ENCODE measurements around the gene F12.

F12 gene

DNA sequence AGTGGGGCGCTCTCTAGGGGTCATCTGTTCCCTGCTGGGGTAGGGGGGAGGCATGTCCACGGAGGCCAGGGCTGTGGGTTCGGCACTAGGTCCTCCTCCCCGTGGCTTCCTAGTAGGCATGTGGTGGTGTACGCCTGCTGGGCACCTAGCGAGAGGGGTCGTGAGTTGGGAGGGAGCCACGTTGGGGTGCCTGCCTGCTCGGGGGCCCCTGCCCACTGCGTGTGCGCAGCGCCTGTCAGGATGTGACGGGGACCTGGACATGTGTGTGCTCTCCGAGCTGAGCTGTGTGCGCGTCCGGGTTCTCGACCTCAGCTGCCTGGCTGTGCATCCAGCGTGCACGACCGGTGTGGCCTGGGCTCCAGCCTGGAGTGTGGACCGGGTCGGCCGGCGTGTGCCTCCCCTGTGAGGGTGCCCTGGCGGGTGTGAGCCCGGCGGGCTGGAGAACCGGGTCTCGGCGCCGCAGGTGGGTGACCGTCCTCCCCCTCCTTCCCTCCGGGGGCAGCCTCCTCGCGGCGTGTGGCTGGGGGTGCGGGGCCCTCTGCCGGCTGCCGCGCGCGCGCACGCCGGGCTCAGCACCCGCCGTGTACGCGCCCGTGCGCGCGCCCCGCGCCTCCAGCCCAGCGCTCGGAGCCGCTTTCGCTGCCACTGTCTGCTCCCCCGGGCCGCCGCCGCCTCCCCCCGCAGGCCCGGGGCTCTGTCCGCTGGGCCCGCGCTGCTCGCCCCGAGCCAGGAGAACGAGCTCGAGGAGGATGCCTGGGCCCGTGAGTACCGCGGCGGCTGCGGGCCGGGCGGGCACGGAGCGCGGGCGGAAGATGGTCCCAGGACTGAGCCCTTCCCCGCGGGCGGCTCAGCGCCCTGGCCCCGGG lies 37.1 kb upstream of the F12 start, which contains the start of gene PRR7:
Gene PRR7, plus strand, starts transcription at position 615 of the 866 bp plus-strand sequence. CDS start 8,254 bp downstream, outside the sequence.
- peak; percentile 90 for DNase-seq

DNA sequence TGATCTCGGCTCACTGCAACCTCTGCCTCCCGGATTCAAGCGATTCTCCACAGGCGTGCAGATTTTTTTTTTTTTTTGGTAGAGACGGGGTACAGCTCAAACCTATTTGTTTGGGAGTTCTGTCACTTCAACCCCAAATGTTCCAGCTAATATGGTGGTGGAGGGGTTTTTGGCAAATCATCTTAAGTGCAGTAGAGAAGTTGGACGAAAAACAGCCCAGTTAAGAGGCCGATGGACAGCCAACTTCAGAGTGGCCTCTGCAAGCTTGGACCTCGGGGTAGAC lies 36.5 kb upstream of the F12 start:
- DNase-seq, result no peak

DNA sequence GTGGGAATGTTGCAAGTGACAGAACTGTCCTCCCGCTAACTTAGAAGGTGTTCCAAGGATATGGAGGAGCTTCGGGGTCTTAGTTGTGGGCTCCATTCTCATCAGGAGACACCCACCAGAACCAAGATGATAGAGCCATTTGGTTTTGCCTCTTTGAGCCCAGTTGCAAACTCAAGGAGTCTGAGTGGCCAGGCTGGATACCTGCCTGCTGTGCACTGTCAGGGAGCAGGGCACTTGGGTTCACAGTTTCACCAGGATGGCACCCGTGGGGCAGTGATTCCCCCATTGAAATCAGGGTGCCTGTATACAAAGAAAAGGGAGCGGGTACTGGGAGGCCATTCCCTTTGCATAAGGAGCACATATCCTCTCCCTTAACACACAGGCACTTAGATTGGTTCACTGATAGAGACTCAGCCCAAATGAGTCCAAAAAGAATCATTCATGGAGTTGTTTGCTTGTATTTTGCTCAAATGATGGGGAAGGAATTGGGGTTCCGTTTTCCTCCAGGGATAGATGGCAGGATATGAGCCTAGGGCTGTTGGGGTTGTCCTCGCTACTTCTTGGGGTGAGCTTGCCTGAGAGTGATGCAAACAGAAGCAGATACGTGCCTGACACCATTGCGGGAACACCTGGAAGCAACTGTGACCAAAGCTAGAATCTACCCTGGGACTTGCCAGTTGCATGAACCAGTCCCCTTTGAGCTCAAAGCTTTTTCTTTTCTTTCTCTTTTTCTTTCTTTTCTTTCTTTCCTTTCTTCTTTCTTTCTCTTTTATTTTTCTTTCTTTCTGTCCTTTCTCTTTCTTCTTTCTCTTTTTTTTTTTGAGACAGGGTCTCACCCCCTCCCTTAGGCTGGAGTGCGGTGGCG lies 35.9 kb upstream of the F12 start:
- no peak for DNase-seq

DNA sequence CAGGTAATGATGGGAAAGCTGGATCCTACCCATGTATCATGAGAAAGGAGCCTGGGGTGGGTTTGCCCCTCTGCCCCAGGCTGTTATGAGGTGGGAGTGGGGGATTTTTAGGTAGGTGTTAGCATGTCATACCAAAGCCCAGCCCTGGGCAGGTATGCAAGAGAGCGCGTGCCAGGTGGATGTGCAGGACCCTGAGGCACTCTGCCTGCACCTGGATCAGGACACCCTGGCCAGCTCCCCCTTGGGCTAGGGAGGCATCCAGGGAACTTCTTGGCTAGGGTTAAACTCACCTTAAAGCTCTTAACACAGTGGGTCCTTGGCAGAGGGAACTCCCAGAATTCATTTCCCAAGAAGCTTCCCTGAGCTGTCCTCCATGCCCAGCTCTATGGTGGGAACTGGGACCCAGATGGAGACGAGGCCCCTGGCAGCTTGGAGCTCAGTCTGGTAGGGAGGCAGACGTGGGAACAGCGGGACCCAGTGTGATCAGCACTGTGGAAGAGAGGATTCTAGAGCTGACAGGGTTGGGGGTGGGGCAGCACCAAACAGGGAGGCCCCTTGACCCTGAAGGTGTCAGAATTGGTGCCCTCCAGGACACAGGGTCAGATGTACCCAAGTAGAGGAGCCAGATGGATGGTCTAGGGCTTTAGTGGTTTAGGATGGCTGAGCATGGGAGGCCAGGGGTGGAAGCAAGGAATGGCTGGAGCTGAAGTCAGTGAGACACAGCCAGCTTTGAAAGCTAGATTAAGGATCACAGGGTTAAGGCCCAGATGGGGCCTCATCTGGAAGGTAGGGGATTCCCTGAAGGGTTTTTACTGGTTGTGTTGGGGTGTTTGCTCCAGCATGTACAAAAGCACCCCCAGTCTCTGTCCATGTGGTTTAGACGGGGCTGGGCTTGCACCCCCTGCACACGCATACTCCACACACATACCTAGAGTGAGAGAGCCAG lies 35.0 kb upstream of the F12 start:
- DNase-seq, result no peak

DNA sequence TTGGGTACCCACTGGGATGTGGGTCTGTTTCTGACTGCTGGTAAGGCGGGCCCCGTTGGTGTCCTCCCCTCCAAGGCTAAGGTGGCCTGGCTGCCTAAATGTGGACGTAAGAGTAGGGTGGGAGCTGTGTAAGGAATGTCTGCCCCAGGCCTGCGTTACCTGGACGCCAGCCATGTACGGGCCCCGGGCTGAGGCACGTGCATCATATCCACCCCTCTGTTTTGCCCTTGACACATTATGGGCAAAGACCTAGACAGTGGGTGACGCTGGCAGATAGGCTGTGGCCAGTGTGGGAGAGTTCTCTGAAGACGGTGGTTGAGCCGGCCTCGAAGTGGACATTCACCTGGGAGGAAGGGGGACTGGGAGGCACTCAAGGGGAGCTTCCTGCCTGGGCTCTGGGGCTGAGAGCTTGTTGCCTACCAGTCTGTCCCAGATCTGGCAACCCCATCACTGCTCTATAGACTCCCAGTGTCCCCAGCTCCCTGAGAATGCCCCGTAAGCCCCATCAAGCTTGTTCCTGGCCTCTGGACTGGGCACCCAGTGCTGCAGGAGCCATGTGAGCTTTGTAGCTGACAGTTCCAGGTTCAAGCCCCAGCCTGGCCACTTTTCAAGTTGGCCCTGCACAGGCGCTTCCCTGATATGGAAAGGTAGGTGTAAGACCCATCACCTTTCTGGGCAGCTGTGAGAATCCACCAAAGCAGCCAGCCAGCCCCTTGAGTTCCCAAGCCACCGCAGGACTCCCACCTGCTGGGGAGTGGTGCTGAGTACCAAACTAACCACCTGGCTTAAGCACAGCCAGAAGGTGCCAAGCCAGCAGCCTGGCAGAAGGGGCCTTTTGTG lies 34.0 kb upstream of the F12 start:
- no peak for DNase-seq

DNA sequence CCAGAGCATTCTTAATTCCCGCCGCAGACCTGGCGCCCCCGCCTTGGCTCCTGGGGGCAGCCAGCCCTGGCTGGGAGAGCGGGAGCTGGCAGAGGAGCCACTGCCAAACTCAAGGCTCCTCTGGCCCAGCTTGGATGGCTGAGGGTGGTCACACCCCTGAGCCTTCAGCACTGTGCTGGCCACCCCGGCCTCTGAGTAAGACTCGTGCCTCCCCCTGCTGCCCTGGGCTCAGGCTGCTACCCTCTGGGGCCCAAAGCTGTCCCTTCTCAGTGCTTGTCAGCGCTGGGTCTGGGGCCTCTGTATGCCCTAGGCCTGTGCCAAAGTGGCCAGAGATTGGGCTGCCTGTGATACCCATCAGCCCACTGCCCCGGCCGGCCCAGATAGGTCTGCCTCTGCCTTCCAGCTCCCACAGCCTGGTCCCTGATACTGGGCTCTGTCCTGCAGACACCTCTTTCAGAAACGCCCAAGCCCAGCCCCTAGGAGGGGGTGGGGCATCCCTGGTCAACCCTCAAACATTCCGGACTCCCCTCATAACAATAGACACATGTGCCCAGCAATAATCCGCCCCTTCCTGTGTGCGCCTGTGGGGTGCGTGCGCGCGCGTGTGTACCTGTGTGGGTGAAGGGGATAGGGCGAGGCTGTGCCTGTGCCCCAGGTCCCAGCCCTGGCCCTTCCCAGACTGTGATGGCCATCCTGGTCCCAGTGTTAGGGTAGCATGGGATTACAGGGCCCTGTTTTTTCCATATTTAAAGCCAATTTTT lies 32.9 kb upstream of the F12 start:
- DNase-seq, result no peak

DNA sequence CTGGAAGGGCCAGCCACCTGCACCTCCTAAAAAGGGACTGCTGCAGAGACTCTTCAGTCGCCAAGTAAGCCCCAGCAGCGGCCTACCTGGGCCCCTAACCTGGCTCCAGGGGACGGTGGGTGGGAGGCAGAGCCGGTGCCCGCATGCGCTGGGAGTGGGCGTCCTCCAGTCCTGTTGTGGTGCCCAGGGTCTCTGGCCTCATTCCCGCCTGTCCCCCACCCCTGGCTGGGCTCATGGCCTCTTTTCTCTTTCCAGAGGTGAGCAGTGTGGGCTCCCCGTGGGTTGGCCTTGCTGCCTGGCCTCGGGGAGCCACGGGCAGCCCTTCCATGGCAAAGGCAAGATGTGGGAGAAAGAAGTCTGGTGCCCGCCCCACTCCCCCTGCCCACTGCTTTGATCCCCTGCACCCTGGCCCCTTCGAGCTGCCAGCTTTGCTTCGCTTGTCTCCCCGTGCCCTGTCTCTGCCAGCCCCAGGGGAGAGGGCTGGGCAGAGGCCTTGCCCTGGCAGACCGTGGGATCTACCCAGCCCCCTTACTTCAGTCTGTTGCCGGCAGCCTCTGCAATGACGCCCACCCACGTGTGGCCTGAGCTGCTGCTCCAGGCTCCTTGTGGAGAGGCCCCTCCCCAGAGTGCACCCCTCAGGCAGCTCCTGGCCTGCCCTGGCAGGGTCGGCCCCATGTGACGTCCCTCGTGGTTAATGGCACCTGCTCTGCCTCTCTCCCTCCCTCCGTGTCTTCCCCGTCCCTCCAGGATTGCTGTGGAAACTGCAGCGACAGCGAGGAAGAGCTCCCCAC lies 31.8 kb upstream of the F12 start:
- DNase-seq, result no peak

DNA sequence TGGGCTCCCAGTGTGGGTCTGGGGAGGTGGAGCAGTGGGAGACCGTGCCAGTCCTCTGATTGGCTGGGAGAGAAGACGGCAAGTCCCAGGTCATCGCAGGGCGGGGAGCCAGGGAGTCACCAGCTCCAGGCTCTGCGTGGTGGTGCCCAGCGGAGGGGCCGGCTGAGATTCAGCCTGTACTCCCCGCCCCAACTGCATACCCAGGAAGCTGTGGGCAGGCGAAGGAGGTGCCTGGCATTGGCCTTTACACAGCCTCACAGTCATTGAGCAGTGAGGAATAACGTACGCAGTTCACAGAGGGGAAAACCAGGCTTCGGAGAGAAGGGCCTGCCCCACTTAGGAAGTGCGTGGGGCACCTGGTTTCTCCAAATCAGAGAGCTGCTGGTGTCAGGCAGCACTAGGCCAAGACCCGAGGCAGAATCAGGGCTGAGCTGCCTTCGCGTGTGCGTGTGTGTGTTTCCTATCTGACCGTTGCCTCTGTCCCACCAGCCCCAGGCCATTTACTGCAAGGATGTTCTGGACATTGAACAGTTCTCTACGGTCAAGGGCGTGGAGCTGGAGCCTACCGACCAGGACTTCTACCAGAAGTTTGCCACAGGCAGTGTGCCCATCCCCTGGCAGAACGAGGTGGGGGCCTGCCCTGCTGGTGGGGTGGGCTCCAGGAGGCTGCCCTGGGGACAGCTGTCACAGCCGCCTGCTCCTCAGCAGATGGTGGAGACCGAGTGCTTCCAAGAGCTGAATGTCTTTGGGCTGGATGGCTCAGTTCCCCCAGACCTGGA lies 31.0 kb upstream of the F12 start:
- DNase-seq, result peak; percentile 85

DNA sequence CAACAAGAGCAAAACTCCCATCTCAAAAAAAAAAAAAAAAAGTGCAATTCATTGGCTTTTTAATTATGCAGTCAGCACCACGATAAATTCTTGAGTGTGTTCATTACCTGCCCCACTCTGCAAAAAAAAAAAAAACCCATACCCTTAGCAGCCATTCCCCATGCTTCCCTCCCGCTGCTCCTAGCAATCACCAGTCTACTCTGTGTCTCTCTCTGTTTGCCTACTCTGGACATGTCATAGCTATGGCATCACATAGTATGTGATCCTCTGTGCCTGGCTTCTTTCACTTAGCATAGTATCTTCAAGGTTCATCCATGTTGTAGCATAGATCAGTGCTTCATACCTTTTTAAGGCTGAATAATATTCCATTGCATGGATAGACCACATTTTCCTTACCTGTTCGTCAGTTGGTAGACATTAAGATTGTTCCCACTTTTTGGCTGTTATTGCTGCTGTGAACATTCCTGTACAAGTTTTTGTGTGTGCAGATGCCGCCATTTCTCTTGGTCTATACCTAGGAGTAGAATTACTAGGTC lies 30.2 kb upstream of the F12 start:
- no peak for DNase-seq

DNA sequence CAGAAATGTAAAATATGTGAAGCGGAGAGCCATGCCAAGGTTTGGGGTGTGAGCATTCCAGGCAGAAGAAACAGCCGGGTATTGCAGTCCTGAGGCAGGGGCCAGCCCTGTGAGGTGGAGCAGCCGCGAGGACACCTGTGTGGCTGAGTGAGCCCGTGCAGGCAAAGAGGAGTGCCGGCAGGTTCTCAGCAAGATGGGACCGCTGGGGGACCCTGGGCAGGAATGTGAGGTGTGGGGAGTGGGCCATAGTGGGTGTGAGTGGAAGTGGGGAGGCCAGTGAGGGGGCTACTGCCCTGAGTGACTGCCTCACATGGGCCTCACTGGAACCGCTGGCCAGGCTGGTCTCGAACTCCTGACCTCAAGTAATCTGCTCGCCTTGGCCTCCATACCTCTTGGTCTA lies 29.1 kb upstream of the F12 start:
- no peak for DNase-seq

DNA sequence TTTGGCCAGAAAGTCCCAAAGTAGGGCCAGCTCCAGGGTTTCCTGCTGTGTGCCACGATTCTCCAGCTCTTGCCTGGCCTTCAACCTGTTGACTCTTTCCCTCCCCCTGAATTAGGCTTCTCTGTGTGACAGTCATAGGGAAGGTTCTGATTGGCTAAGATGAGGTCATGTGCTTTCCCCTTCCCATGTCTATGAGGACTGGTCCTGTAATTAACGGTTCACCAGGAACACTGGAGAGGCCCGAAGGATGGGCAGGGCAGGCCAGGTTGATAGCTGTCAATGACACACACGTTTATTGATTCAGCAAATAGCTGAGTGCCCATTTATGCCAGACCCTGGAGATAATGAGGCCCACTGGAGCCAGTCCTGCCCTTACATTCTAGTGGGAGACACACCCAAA lies 28.3 kb upstream of the F12 start:
- no peak for DNase-seq

DNA sequence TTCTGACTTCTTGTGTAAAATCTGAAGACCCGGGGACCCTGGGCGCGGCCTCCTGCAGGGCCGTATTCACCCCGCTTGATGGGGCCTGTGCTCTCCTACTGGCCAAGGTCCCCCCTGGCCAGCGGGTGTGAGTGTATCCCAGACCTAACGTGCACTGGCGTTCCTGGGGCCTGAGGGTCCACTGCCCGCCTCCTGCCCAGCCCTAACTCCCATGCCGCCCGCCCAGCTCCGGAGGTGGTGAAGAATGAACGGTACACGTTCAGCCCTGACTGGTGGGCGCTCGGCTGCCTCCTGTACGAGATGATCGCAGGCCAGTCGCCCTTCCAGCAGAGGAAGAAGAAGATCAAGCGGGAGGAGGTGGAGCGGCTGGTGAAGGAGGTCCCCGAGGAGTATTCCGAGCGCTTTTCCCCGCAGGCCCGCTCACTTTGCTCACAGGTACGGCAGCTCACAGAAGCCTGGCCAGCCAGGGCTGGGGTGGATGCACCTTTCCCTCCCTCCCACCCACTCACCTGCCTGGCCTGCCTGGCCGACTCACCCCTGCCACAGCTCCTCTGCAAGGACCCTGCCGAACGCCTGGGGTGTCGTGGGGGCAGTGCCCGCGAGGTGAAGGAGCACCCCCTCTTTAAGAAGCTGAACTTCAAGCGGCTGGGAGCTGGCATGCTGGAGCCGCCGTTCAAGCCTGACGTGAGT lies 26.6 kb upstream of the F12 start:
- DNase-seq, result no peak

DNA sequence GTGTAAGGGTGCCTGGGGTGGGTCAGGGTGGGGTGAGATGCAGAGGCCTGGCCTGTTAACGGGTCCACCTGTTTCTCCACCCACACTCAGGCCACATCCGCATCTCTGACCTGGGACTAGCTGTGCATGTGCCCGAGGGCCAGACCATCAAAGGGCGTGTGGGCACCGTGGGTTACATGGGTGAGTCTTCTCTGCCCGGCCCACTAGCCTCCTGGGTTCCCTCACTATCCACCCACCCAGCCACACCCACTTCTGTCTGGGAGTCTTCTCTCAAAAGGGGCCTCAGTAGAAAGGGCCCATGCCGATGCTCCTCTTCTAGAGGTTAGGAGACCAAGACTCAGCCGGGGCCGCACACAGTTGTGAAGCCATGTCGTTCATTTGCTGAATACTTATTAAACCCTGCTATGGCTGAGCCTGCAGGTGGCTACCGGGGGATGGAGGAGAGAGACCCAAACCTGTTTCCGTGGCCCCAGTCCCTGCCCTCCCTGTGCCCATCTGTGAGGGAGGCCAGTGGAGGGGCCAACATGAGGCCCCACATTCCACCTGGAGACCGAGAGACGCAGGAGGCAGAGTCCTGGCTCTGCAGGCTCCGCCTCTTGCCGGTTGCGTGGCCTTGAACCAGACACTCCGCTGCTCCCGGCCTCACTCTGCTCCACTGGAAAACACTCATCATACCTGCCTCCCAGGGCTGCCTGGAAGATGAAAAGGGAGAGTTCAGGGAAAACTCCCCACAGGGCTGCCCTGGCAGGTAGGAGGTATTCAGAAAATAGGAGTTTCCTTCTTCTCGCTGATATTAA lies 25.8 kb upstream of the F12 start:
- no peak for DNase-seq

DNA sequence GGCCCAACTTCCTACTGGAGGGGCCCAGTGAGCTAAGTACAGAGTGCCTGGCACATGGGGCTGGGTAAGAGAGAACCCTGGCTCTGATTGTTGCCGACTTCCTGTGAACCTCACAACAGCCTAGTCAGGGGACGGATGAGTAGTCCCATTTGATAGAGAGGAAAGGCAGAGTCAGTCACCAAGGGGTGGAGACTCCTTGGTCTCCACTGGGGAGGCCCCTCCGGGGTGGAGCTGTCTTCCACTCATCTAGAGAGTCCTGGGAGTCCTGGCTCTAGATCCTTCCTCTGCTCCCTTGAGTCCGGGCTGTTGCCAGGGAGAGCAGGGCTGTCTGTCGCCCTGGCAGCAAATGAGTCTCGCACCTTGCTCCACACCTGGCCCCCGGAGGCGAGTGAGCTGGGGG lies 25.1 kb upstream of the F12 start:
- peak; percentile 85 for DNase-seq

DNA sequence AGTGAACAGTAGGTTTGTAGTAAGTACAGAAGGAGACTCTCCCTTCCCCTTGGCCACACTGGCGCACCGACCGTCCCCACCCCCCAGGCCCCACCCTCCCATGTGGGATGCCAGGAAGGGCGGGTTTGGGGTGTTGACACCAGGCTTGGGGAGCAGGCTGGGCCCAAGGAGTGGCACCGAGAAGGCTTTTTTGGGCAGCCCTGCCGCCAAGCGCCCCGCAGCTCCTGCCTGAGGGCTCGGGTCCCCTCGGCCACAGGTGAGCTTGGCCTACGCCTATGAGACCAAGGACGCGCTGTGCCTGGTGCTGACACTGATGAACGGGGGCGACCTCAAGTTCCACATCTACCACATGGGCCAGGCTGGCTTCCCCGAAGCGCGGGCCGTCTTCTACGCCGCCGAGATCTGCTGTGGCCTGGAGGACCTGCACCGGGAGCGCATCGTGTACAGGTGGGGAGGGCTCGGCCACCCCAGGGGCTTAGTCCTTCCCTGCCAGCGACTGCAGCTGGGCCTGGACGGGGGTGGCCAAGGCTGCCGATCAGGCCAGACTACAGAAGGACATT lies 24.4 kb upstream of the F12 start:
- DNase-seq, result no peak

DNA sequence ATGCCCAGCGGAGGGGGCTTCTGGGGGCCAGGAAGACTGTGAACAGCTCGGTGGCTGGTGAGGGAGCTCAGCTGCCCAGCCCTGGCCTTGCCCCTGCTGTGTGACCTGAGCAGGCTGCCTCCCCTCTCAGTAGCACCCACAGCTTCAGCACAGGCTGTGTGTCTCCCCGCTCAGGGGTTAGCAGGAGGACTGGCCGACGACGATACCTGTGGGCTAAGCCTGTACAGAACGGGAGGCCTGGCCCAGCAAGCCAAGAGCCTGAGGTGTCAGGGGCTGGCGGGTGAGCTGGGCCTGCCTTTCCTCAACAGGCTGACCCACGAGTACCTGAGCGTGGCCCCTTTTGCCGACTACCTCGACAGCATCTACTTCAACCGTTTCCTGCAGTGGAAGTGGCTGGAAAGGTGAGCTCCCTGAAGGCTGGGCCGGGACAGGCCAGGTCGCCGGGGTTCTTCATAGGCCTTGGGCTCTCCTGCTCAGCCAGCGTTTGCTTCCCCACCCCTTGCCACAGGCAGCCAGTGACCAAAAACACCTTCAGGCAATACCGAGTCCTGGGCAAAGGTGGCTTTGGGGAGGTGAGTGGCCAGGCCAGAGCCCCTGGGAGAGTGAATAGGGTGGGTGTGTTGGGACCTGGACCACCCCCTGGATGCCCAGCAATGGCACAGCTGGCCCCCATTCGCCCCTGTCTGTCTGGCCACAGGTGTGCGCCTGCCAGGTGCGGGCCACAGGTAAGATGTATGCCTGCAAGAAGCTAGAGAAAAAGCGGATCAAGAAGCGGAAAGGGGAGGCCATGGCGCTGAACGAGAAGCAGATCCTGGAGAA lies 23.7 kb upstream of the F12 start:
- no peak for DNase-seq
